Erythroblast (primary cell): ENCODE results near the gene CRHR2.

ENCODE experiments used
- DNase-seq, 2 experiments: peaks; one replicate each; lab custom pipeline; 2025; lab: John Stamatoyannopoulos, UW
- GATA1 ChIP-seq: IDR thresholded peaks from 2 replicates; pipeline ENCODE4 v1.6.1; 2011; ENCODE audit warnings: low read depth, mild to moderate bottlenecking, control low read depth, low read length, moderate library complexity
- POLR2A ChIP-seq: IDR thresholded peaks from 2 replicates; pipeline ENCODE4 v1.6.1; 2011; ENCODE audit warnings: mild to moderate bottlenecking, low read length

The CRHR2 gene

GRCh38 chr7:30700941-30701340, 18.7 kb upstream of the CRHR2 start:
- DNase-seq: no peak
- TF ChIP-seq POLR2A (no peak), GATA1 (no peak)

DNA sequence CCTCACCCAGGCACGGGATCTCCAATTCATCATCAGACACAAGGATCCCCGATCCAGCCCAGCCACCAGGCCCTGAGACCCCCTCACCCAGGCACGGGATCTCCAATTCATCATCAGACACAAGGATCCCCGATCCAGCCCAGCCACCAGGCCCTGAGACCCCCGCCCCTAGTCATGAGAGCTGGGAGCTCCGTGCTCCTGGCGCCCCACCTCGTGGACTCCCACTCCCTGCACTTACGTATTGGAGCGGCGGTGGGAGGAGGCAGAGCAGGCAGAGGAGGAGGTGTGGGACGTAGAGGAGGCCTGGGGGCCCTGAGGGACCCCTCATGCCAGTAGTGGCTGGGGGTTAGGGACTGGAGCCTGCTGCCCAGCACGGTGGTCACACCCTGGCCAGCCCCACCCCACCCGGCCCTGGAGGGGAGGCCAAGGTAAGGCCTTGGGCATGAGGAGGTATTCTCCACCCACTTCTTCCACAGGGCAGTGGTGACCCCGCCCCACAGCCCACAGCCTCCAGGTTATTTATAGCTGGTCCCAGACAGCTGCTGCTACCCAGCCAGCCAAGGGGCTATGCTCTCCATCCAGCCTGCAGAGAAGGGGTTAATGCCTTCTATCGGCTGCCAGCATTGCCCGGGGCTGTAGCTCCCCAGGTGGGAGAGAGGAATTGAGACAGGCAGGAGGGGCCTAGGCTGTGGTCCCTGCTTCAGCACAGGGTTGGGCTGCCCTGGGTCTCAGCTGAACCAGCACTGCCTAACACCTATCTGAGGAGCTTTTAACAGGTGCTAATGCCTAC, 17.6 kb upstream of the CRHR2 start:
- no peak for DNase-seq
- TF ChIP-seq GATA1 (no peak), POLR2A (no peak)

DNA sequence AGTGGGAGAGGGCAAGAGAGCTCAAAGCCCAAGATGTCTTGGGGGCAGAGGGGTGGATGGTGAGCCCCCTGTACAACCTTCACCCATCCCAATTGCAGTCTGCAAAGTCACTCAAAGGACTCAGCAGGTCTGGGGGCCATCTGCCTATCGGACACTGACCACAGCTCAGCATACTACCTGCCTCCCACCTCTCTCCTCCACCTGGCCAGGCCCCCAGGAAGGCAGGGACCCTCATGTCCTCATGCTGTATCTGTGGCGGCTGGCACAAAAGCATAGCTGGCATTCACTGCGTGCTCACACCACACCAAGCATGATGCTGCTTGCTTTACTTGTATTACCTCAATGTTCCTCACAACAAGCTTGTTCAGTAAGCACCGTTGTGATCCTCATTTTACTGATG, 16.2 kb upstream of the CRHR2 start:
- no peak for DNase-seq
- TF ChIP-seq GATA1 (no peak), POLR2A (no peak)

DNA sequence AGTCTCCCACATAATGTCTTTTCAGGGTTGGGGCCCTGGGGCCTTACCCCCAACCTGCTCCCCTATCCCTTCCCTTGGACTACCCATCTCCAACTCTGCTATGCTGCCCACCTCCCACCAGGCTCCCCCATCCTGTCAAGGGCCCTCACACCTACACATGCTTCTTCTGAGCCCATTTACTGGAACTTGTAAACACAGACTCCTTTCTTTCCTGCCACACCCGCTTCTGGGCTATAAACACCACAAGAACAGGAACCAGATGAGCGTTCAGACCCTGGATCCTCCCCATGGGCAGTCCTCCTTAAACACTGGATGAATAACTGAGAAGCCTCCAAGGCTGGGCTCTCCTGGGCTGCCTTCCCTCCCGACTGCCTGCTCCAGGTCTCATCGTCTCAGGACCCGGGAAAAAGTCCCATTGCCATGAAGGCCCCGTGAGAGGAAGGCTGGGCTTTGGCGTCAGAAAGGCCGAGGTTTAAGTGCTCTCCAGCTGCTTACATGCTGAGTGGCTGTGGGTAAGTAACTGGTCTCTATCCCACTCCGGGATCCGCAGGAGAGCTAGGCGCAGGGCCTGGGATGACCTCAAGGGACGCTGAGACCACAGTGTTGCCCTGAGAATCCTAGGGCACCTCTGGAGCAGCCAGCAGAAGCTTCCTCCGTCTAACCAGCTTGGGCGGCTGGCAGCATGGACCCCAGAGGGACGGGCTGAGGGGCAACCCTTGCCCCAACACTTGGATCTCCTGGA, 15.6 kb upstream of the CRHR2 start:
- TF ChIP-seq GATA1 (no peak), POLR2A (no peak)
- DNase-seq: no peak

- DNase-seq: no peak
- TF ChIP-seq GATA1: no peak
- TF ChIP-seq POLR2A: no peak
Observed at GRCh38 chr7:30694774-30695721, 12.8 kb upstream of the CRHR2 start.

GRCh38 chr7:30694218-30694745, 12.0 kb upstream of the CRHR2 start:
- DNase-seq: no peak
- TF ChIP-seq POLR2A: no peak

DNA sequence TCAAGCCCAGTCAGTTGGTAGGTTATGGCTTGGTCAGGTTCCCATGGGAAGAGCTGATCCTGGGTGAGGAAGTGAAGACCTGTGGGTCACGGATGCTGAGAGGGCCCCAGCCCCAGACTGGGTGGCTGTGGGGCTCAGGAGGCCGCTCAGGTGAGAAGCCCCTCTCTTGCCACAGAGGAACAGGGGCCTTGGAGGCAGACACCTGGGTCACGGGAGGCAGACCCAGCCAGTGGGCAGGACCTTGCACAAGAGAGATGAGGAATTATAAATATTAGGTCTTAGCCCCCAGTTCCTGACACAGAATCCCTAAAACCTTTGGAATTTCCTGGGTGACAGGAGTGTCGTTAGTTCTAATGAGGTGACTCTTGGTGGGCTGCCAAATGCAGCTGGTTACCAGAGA, 10.6 kb upstream of the CRHR2 start:
- TF ChIP-seq GATA1: no peak
- TF ChIP-seq POLR2A: no peak
- DNase-seq: no peak

DNA sequence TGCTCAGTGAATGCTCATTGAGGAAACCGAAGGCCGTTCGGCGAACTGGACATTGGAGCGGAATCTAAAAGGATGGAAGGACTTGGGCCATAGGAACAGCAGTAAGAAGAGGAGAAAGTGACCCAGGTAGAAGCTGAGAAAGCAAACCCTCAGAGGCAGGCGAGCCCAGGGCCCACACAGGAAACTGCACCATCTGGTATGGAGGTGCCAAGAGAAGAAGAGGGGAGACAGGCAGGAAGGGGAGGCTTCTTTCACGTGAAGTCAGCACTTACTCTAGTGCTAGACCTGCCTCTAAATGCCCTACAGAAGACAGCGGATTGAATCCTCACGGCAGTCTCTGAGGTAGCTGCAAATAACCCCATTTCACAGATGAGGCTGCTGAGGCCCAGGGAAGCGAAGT, 10.2 kb upstream of the CRHR2 start:
- DNase-seq: no peak

GRCh38 chr7:30690011-30690410, 7.8 kb upstream of the CRHR2 start:
- TF ChIP-seq GATA1: no peak
- no peak for DNase-seq

More for the DNA sequence above, 10.2 kb upstream of the CRHR2 start:
- TF ChIP-seq POLR2A: no peak
- no peak for TF ChIP-seq GATA1

GRCh38 chr7:30688718-30689221, 6.5 kb upstream of the CRHR2 start:
- DNase-seq: no peak

GRCh38 chr7:30687604-30688003, 5.3 kb upstream of the CRHR2 start:
- no peak for TF ChIP-seq GATA1
- no peak for TF ChIP-seq POLR2A
- DNase-seq: no peak

More at GRCh38 chr7:30688718-30689221, 6.5 kb upstream of the CRHR2 start:
- no peak for TF ChIP-seq GATA1
- no peak for TF ChIP-seq POLR2A

DNA sequence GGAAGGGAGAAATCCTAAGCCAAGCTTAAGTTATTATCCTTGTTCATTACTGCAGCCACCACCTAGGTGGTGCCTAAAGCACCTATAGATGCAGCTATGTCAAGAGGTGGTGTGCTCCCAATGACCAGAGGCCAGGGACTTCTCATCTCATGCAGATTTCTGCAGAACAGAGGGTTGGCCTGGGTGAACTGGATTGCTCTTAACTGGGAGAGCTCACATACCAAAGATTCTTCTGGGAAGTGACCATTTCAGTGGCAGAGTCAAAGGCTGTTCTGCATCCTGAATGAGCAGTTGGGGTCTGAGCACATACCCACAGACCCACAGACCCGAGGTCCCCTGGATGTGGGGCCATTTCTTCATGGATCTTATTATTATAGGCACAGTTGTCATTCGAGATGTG, 2.1 kb upstream of the CRHR2 start:
- DNase-seq: no peak
- TF ChIP-seq POLR2A (no peak), GATA1 (no peak)

DNA sequence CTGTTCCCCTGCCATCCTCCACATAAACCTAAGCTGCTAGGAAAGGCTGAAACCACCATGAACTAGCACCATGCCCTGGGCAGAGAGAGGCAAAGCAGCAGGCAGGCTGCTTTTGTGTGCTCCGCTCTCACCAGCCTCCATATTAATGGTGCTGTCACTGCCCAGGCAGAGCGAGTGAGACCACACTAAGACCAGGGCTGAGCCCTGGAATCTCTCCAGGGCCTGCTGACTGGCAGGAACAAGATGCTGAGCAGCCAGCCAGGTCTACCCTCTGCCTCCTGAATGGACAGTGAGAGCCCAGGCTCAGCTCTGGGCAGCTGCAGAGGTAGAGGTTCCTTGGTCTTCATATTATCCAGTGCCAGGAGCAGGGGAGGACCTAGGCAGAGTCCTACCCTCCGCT, 1.6 kb upstream of the CRHR2 start:
- TF ChIP-seq GATA1 (no peak), POLR2A (no peak)
- no peak for DNase-seq
